Psoas muscle (tissue), 8 donors: ENCODE measurements around the gene SDR42E1. TPM values are rescaled to one million over a fixed set of nuclear protein-coding genes. Genes with fewer than 3 reads are reported as not detected.
"Not testable (repeated sequence)": the region's sequence is repeated elsewhere in the genome, so short reads cannot be mapped to it uniquely, and the experiment has no call there.

Experiments used
- ATAC-seq, 4 donors: fragments of 200-7000 bp; cut with Tn5 transposase; one replicate each; pipeline ENCODE4 v1.9.1; 2020; ENCODE audit warnings: moderate library complexity in 3 of 4, mild to moderate bottlenecking in 2 of 4
- DNase-seq, 2 donors: peaks; one replicate each; pipeline ENCODE4 v3.0.0-alpha.2; 2020
- H3K27ac ChIP-seq: fragments of 200-600 bp; one replicate; pipeline ENCODE4 v1.8.0; 2022
- H3K27me3 ChIP-seq, 3 donors: fragments of 200-600 bp in 1 of 3; one replicate each; pipeline versions ENCODE4 v1.6.1 to v1.8.0; 2013 to 2022; ENCODE audit warnings: low read length in 2 of 3, mild to moderate bottlenecking in 2 of 3, moderate library complexity in 1 of 3; ENCODE audit not compliant: insufficient read depth in 3 of 3
- H3K36me3 ChIP-seq, 2 donors: fragments of 200-600 bp in 1 of 2; one replicate each; pipeline versions ENCODE4 v1.6.1 to v1.8.0; 2013 to 2022; ENCODE audit warnings: low read depth in 1 of 2, mild to moderate bottlenecking in 1 of 2, moderate library complexity in 1 of 2; ENCODE audit not compliant: insufficient read depth in 1 of 2
- H3K4me1 ChIP-seq: fragments of 200-600 bp; one replicate; pipeline ENCODE4 v1.8.0; 2022
- H3K4me3 ChIP-seq: fragments of 200-600 bp; one replicate; pipeline ENCODE4 v1.8.0; 2022; ENCODE audit warnings: mild to moderate bottlenecking
- H3K9me3 ChIP-seq: fragments of 200-600 bp; one replicate; pipeline ENCODE4 v1.8.0; 2022
- CTCF ChIP-seq: fragments of 200-600 bp; IDR thresholded peaks from one replicate; pipeline ENCODE4 v1.8.0; 2022; ENCODE audit warnings: antibody characterized with exemption
- WGBS, 3 donors: extraction: QIAGEN DNeasy Blood & Tissue Kit; methylation state at CpG; one replicate each; pipeline versions ENCODE4 v1.1.6 to v1.1.7; 2013; 5-methylcytosine and 5-hydroxymethylcytosine counted together
- intact Hi-C, 2 donors: fragments of 100-400 bp; cut with DNase I; formaldehyde crosslinking; loops; one replicate each; pipeline versions ENCODE4 v1.11.0 to v1.14.2; 2022
- polyA plus RNA-seq, 3 donors: library from polyadenylated mRNA; stranded (reverse); fragments of 200-250 nt; gene quantifications; one replicate each; pipeline ENCODE4 v1.2.3, GENCODE V29; 2013
- total RNA-seq, 4 donors: library from RNA; stranded (reverse); fragmentation: NEBNext Ultra II Directional in 2 of 4; extraction: Animal tissue kit (Norgen Biotek cat#: 25700) in 2 of 4; gene quantifications; one replicate each; pipeline versions ENCODE4 v1.2.1 to v1.2.4, GENCODE V29; 2021 to 2023
- donor health status: healthy with polysubstance abuse.
- donor health status: DM: no; HTN: no; CAD: no; lungs with moderate emphysema.
- donor health status: Bipolar disorder and iron deficiency.
- donor health status: healthy.
- donor health status: DM: yes; HTN: yes; CAD: no.
- donor health status: DM: no; HTN: no; CAD: no.
- donor health status: DM: no; HTN: no; CAD: no.
- donor health status: DM: yes; HTN: yes; CAD: no.

The SDR42E1 gene
- total and polyA plus RNA-seq, 7 donors: 0.01 to 0.04 (median 0.03) TPM; not detected in 3

GRCh38 chr16:82010649-82011048, 621 bp downstream of the SDR42E1 start:
- H3K27ac ChIP-seq: no peak overlapping the region
- no peaks in the 10 kb centered on the region for H3K4me1 ChIP-seq
- peaks cover 0 to 4% (median 2%) of the 10 kb centered on the region in 3 donors for H3K27me3 ChIP-seq
- DNase-seq: no peak
- no peak for TF ChIP-seq CTCF
- H3K4me3 ChIP-seq: no peak overlapping the region
- 80 to 84% (median 82%) methylated on average over 8 of the region's 8 CpGs for WGBS, 3 donors
- ATAC-seq: no peak
- H3K36me3 ChIP-seq: no peaks in the 10 kb centered on the region
- H3K9me3 ChIP-seq: peaks cover 9% of the 10 kb centered on the region
- intact Hi-C loops: no loop called here

DNA sequence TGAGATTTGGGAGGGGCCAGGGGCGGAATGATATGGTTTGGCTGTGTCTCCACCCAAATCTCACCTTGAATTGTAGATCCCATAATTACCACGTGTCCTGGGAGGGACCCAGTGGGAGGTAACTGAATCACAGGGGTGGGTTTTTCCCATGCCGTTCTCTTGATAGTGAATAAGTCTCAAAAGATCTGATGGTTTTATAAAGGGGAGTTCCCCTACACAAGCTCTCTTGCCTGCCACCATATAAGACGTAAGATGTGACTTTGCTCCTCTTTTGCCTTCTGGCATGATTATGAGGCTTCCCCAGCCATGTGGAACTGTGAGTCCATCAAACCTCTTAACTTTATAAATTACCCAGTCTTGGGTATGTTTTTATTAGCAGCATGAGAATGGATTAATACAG, 1.5 kb downstream of the SDR42E1 start:
- 86 to 92% (median 91%) methylated on average over 4 of the region's 4 CpGs for WGBS, 3 donors
- intact Hi-C loops, H3K27me3 ChIP-seq, H3K9me3 ChIP-seq, H3K4me1 ChIP-seq, H3K27ac ChIP-seq, H3K36me3 ChIP-seq, DNase-seq, ATAC-seq, H3K4me3 ChIP-seq: not testable (repeated sequence)

DNA sequence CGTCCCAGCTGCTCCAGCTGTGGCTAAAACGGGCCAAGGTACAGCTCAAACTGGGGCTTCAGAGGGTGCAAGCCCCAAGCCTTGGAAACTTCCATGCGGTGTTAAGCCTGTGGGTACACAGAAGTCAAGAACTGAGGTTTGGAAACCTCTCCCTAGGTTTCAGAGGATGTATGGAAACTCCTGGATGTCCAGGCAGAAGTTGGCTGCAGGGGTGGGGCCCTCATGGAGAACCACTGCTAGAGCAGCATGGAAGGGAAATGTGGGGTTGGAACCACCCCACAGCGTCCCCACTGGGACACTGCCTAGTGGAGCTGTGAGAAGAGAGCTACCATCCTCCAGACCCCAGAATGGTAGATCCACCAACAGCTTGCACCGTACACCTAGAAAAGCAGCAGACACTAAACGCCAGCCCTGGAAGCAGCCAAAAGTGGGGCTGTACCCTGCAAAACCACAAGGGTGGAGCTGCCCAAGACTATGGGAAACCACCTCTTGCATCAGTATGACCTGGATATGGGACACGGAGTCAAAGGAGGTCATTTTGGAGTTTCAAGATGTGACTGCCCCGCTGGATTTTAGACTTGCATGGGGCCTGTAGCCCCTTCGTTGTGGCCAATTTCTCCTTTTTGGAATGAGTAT, 2.2 kb downstream of the SDR42E1 start:
- H3K9me3 ChIP-seq: no peaks in the 10 kb centered on the region
- no peak for TF ChIP-seq CTCF
- no peak for DNase-seq

GRCh38 chr16:82007189-82007588, 4.1 kb downstream of the SDR42E1 start:
- intact Hi-C loops: no loop called here
- WGBS, 3 donors: 82 to 88% (median 84%) methylated on average over 2 of the region's 2 CpGs
- no peaks in the 10 kb centered on the region for H3K36me3 ChIP-seq
- no peak for ATAC-seq
- no peak overlapping the region for H3K4me3 ChIP-seq
- TF ChIP-seq CTCF: no peak
- H3K4me1 ChIP-seq: no peaks in the 10 kb centered on the region
- no peak overlapping the region for H3K27ac ChIP-seq
- no peaks in the 10 kb centered on the region for H3K9me3 ChIP-seq
- DNase-seq: no peak
- H3K27me3 ChIP-seq: peaks cover 0 to 4% (median 2%) of the 10 kb centered on the region in 3 donors

More for the DNA sequence above, 2.2 kb downstream of the SDR42E1 start:
- Histone ChIP-seq H3K27me3 (peaks cover 0 to 4% (median 2%) of the 10 kb centered on the region in 3 donors), H3K4me1 (no peaks in the 10 kb centered on the region), H3K36me3 (no peaks in the 10 kb centered on the region), H3K4me3 (no peak overlapping the region), H3K27ac (no peak overlapping the region)
- intact Hi-C loops: no loop called here
- WGBS, 3 donors: 91 to 95% (median 93%) methylated on average over 9 of the region's 9 CpGs
- no peak for ATAC-seq

DNA sequence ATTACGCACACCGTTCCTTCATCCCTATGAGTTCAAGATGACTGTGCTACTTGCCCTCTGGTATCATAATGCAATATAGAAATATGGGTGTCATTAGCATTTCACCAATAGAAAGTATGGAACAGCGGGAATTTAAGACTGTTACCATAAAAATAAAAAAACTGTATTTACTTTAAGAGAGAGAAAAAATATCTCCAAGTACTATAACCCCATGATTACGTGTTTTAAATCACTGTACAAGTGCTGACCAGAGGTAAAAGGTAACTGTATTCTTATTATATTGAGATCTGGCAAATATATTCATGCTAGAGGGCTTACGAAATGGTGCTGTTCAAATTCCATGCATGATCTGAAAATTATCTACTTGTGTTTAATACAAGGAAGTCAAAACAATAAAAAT, 5.2 kb downstream of the SDR42E1 start:
- Histone ChIP-seq H3K4me1 (no peaks in the 10 kb centered on the region), H3K27ac (no peak overlapping the region), H3K27me3 (peaks cover 0 to 2% (median 1%) of the 10 kb centered on the region in 3 donors), H3K36me3 (no peaks in the 10 kb centered on the region), H3K9me3 (no peaks in the 10 kb centered on the region), H3K4me3 (no peak overlapping the region)
- 82 to 84% (median 84%) methylated on average over 5 of the region's 5 CpGs for WGBS, 3 donors
- intact Hi-C loops: no loop called here
- ATAC-seq: no peak
- no peak for DNase-seq
- no peak for TF ChIP-seq CTCF
